ENCODE measurements around the gene PAPPA2.

PAPPA2 gene

GRCh38 chr1:176469450-176470010, 6.6 kb downstream of the PAPPA2 start:
- Histone ChIP-seq H3K4me1 (ENCODE audit: control insufficient read depth, insufficient read depth, low read length) (no peaks in the 10 kb centered on the region), H3K4me3 (ENCODE audit: low read depth, low read length) (no peak overlapping the region), H3K9me3 (ENCODE audit: control insufficient read depth, insufficient read depth, low read depth, low read length) (no peaks in the 10 kb centered on the region), H3K36me3 (ENCODE audit: control insufficient read depth in 2 of 2, insufficient read depth in 1 of 2, low read length in 2 of 2) (no peaks in the 10 kb centered on the region), H3K27ac (ENCODE audit: extremely low read depth, low read depth, low read length) (no peak overlapping the region)
- CTCF ChIA-PET: interaction anchor here (1.0 kb wide), 1 partner anchor 94 kb away, joined by 3 read pairs; no protein-coding TSS in a partner anchor
- POLR2A ChIA-PET: no interaction called here
- TF ChIP-seq, protein P1, sequence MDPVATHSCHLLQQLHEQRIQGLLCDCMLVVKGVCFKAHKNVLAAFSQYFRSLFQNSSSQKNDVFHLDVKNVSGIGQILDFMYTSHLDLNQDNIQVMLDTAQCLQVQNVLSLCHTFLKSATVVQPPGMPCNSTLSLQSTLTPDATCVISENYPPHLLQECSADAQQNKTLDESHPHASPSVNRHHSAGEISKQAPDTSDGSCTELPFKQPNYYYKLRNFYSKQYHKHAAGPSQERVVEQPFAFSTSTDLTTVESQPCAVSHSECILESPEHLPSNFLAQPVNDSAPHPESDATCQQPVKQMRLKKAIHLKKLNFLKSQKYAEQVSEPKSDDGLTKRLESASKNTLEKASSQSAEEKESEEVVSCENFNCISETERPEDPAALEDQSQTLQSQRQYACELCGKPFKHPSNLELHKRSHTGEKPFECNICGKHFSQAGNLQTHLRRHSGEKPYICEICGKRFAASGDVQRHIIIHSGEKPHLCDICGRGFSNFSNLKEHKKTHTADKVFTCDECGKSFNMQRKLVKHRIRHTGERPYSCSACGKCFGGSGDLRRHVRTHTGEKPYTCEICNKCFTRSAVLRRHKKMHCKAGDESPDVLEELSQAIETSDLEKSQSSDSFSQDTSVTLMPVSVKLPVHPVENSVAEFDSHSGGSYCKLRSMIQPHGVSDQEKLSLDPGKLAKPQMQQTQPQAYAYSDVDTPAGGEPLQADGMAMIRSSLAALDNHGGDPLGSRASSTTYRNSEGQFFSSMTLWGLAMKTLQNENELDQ (tag by site-specific recombination; IDR thresholded peaks at IDR 0.05; ENCODE audit: low read depth): no peak
- TF ChIP-seq ZNF544 (tag by site-specific recombination; IDR thresholded peaks at IDR 0.05) (no peak), ZNF776 (tag by site-specific recombination; IDR thresholded peaks at IDR 0.05; ENCODE audit: borderline replicate concordance) (no peak), ZNF19 (tag by site-specific recombination; IDR thresholded peaks at IDR 0.05; ENCODE audit: low read depth) (no peak), SP2 (tag by site-specific recombination; IDR thresholded peaks at IDR 0.05) (no peak), ZNF169 (tag by site-specific recombination; IDR thresholded peaks at IDR 0.05) (no peak), HOXD13 (CRISPR knock-in tag; IDR thresholded peaks at IDR 0.05; ENCODE audit: borderline replicate concordance) (no peak), ZNF324 (tag by site-specific recombination; IDR thresholded peaks at IDR 0.05) (no peak), ZEB2 (tag by site-specific recombination; IDR thresholded peaks at IDR 0.05) (no peak), TCF7L2 (IDR thresholded peaks at IDR 0.05; ENCODE audit: borderline replicate concordance, low read depth, low read length) (no peak), ZNF623 (tag by site-specific recombination; IDR thresholded peaks at IDR 0.05) (no peak), ZNF530 (tag by site-specific recombination; IDR thresholded peaks at IDR 0.05; ENCODE audit: low read depth) (no peak), ZNF221 (tag by site-specific recombination; IDR thresholded peaks at IDR 0.05; ENCODE audit: borderline replicate concordance) (no peak), ZBTB8A (tag by site-specific recombination; IDR thresholded peaks at IDR 0.05) (no peak)
- TF ChIP-seq, protein P2, sequence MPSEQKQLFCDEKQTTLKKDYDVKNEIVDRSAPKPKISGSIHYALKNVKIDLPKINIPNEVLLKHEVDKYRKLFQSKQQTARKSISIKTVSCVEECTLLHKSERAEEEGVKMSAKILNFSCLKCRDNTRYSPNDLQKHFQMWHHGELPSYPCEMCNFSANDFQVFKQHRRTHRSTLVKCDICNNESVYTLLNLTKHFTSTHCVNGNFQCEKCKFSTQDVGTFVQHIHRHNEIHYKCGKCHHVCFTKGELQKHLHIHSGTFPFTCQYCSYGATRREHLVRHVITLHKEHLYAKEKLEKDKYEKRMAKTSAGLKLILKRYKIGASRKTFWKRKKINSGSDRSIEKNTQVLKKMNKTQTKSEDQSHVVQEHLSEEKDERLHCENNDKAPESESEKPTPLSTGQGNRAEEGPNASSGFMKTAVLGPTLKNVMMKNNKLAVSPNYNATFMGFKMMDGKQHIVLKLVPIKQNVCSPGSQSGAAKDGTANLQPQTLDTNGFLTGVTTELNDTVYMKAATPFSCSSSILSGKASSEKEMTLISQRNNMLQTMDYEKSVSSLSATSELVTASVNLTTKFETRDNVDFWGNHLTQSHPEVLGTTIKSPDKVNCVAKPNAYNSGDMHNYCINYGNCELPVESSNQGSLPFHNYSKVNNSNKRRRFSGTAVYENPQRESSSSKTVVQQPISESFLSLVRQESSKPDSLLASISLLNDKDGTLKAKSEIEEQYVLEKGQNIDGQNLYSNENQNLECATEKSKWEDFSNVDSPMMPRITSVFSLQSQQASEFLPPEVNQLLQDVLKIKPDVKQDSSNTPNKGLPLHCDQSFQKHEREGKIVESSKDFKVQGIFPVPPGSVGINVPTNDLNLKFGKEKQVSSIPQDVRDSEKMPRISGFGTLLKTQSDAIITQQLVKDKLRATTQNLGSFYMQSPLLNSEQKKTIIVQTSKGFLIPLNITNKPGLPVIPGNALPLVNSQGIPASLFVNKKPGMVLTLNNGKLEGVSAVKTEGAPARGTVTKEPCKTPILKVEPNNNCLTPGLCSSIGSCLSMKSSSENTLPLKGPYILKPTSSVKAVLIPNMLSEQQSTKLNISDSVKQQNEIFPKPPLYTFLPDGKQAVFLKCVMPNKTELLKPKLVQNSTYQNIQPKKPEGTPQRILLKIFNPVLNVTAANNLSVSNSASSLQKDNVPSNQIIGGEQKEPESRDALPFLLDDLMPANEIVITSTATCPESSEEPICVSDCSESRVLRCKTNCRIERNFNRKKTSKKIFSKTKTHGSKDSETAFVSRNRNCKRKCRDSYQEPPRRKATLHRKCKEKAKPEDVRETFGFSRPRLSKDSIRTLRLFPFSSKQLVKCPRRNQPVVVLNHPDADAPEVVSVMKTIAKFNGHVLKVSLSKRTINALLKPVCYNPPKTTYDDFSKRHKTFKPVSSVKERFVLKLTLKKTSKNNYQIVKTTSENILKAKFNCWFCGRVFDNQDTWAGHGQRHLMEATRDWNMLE (tag by site-specific recombination; conservative IDR thresholded peaks at IDR 0.05; ENCODE audit: low read depth): no peak
- TF ChIP-seq, protein P3, sequence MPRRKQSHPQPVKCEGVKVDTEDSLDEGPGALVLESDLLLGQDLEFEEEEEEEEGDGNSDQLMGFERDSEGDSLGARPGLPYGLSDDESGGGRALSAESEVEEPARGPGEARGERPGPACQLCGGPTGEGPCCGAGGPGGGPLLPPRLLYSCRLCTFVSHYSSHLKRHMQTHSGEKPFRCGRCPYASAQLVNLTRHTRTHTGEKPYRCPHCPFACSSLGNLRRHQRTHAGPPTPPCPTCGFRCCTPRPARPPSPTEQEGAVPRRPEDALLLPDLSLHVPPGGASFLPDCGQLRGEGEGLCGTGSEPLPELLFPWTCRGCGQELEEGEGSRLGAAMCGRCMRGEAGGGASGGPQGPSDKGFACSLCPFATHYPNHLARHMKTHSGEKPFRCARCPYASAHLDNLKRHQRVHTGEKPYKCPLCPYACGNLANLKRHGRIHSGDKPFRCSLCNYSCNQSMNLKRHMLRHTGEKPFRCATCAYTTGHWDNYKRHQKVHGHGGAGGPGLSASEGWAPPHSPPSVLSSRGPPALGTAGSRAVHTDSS (tag by site-specific recombination; IDR thresholded peaks at IDR 0.05): no peak
- TF ChIP-seq, protein P4, sequence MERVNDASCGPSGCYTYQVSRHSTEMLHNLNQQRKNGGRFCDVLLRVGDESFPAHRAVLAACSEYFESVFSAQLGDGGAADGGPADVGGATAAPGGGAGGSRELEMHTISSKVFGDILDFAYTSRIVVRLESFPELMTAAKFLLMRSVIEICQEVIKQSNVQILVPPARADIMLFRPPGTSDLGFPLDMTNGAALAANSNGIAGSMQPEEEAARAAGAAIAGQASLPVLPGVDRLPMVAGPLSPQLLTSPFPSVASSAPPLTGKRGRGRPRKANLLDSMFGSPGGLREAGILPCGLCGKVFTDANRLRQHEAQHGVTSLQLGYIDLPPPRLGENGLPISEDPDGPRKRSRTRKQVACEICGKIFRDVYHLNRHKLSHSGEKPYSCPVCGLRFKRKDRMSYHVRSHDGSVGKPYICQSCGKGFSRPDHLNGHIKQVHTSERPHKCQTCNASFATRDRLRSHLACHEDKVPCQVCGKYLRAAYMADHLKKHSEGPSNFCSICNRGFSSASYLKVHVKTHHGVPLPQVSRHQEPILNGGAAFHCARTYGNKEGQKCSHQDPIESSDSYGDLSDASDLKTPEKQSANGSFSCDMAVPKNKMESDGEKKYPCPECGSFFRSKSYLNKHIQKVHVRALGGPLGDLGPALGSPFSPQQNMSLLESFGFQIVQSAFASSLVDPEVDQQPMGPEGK (tag by site-specific recombination; IDR thresholded peaks at IDR 0.05): no peak
